Activated naive CD4-positive, alpha-beta T cell treated with anti-CD3 and anti-CD28 coated beads, Interleukin-2, amount 50 U/mL, for 16 hours (primary cell): Measurements from ENCODE around the gene PTPN14.

Experiments used
- DNase-seq: peaks from one replicate; pipeline ENCODE4 v3.0.0-alpha.2; 2020

The PTPN14 gene

GRCh38 chr1:214449371-214449770, 102.0 kb downstream of the PTPN14 start:
- no peak for DNase-seq

DNA sequence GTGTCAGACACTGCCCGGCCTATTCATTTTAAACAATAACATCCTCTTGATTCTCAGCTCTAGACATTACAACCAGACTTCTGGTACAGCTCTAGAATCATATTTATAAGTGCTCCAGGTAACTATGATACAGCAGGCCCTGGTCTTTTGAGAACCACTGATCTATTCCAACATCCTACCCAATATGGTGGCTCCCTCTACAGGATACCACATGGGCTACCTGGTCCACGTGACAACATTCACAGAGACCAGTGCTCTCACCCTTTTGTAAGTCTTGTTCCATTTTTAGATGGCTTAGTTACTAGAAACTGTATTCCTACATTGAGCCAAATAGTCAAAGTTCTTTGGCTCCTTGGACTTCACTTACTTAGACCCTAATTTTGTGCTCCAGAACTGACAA, 102.9 kb downstream of the PTPN14 start:
- DNase-seq = no peak

DNA sequence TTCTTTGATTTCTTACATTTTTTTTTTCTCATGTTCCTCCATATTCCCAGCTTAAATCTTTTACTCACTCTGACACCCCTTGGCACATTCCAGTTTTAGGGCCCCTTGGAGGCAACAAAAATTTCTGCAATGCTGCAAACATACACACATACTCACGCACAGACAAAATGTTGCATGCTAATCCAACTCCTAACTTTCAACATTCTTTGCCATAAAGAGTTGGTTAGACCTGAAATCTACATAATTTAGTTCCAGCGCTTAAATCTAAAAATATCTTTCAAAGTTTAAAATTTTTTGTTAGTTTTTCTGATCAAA, 103.9 kb downstream of the PTPN14 start:
- no peak for DNase-seq

DNA sequence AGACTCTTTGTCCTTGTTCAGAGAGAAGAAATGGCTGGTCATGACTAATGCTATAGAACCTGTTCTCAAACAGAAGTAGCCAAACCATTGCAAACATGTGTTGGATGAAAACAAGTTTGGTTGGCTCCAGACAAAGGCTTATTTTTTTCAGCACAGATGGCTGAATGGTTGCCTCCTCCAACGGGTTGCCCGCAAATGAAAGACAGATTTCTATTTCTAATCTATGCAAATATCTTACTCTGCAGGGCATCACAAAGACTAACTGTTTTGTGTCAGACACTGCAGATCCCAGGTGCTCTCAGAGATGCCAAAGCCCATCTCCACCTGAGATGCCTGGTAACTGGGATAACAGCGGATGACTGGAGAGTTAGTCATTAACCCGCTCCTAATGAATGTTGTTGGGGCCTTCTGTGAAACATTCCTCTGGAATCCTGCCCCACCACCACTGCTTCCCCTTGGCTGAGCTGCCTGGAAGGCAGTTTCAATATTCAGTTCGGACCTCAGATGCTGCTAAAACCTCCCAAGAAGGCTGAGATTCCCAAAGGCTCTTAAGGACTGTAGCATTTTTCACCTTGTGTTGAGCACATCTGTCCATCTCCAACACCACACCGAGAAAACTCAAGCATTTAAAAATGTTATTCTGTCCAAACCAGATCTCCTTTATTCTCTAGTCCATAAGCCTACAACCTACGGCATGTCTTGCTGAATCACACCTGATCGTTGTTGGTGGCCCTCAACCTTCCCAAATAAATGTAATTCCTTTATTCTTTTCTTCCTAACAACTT, 104.4 kb downstream of the PTPN14 start:
- no peak for DNase-seq

GRCh38 chr1:214445831-214446614, 105.4 kb downstream of the PTPN14 start:
- DNase-seq = no peak

DNA sequence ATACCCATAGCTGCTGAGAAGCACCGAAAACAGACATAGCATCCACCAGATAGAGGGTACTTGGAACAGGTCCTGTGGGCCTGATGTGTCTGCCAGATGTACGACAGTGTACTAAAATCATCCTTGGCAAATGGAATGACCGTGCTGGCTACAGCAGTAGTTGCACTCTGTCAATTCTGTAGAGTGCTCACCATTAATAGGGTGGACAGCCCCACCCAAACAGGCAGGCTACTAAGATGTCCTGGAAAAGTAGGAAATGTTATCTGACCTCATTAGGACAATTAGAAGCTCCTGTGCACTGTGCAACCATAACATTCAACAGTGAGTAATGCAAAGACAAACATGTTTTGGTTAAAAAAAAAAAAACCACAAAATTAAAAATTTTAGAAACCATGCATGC, 106.2 kb downstream of the PTPN14 start:
- DNase-seq = no peak

GRCh38 chr1:214444182-214444939, 107.0 kb downstream of the PTPN14 start:
- no peak for DNase-seq

DNA sequence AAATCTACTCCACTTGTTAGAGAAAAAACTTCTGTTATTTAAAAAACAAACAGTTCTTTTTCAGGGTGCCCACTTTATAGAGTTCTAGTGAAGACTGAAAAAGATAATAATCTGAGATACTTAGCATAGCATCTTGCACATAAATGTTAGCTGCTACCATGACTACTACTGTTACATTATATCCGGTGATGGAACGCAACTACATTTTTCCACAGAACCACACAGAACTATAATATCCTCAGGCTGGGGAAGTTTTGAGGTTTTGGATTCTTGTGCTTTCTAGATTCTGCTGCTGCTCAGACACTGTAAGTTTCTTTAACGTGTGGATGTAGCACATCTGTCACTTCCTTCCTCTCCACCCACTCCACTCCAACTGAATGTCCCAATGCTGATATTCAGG, 110.3 kb downstream of the PTPN14 start:
- DNase-seq = no peak

DNA sequence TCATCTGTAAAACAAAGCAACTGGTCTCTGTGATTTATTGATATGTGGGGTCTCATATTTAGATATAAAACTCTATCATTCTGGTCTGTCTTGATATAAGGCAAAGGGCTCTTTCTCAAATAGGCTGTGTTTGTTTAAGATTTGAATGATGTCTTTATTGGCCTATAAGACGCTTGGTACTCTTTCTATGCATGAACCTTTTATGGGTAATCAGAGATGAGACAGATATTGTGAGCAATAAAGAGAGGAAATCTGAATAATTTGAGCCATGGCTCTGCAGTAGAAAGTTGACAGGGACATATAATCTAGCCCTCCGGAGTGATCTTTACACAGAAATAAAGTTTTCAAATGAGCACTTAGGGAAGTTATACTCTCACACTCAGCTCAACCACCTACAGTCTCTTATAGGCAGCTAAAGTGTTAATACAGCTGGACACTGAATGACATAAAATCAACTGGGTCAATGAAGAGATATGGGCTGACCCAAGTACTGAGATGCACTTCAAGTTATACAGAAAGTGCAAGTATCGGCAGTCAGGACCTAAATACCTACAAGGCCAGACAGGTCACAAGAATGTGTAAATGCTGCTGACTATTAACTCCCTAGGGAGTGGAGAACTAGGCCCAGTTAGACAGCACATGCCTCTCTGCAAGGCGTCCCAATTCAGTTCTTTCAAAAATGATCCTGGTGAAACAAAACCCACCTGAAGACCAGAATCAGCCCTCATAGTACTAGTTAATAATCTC, 111.0 kb downstream of the PTPN14 start:
- no peak for DNase-seq

- no peak for DNase-seq
These were observed 111.9 kb downstream of the PTPN14 start for GRCh38 chr1:214439352-214440119.

GRCh38 chr1:214438530-214438929, 112.9 kb downstream of the PTPN14 start:
- no peak for DNase-seq

- no peak for DNase-seq
These were observed 113.3 kb downstream of the PTPN14 start for GRCh38 chr1:214438075-214438474.

DNA sequence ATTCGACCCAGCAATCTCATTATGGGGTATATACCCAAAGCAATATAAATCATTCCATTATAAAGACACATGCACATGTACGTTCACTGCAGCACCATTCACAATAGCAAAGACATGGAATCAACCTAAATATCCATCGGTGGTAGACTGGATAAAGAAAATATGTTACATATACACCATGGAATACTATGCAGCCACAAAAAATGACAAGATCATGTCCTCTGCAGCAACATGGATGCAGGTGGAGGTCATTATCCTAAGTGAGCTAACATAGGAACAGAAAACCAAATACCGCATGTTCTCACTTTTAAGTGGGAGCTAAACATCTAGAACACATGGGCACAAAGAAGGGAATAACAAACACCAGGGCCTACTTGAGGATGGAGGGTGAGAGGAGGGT, 115.5 kb downstream of the PTPN14 start:
- no peak for DNase-seq

GRCh38 chr1:214432245-214432644, 119.2 kb downstream of the PTPN14 start:
- DNase-seq = no peak

GRCh38 chr1:214429951-214430770, 121.2 kb downstream of the PTPN14 start:
- DNase-seq = no peak

- peak; percentile 11 for DNase-seq
These were observed 123.5 kb downstream of the PTPN14 start for GRCh38 chr1:214427871-214428277.

DNA sequence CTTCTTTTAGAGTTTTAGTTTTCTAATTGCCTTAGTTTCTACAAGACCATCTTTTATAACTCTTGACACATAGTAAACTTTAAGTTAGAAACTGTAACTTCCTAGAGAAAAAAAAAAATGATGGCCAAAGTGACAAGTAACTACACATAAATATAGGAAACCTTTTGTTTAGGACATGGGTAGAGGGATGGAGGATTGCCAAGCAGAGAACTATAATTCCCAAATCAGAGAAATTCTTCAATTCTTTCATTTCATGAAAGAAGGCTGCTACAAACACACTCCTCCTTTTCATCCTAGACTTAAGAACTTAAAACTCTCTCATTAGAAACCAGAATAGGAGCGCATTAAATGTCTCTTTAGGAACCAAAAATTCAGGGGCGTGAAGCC, 125.0 kb downstream of the PTPN14 start:
- DNase-seq = no peak

GRCh38 chr1:214425716-214426425, 125.5 kb downstream of the PTPN14 start:
- DNase-seq = no peak

GRCh38 chr1:214425101-214425500, 126.3 kb downstream of the PTPN14 start:
- DNase-seq = no peak

DNA sequence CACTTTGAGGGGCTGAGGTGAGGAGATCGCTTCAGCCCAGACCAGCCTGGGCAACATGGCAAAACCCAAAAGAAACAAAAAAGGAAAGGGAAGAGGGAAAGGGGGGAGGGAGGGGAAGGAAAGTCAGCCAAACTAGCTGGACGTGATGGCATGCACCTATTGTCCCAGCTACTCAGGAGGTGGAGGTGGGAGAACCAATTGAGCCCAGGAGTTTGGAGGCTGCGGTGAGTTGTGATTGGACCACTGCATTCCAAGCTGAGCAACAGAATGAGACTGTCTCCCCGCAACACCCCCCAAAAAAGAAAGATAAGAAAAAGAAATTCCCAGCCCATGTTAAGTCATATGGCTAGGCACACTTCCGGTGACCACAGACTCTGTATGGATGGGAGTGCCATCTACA, 128.4 kb downstream of the PTPN14 start:
- no peak for DNase-seq
